NCI-H82 treated with DMSO at 0.1 percent for 48 hours (cell line): ENCODE results near the gene KRI1.
"Not testable (repeated sequence)": the region's sequence is repeated elsewhere in the genome, so short reads cannot be mapped to it uniquely, and the experiment has no call there.

ENCODE experiments used
- DNase-seq: peaks from one replicate; lab custom pipeline; 2025; ENCODE audit not compliant: unreplicated experiment; lab: John Stamatoyannopoulos, UW

The KRI1 gene

GRCh38 chr19:10575011-10575716 is 9.4 kb upstream of the KRI1 start:
- no peak for DNase-seq

- no peak for DNase-seq
Measured at GRCh38 chr19:10574462-10574861, 8.7 kb upstream of the KRI1 start.

- DNase-seq, result not testable (repeated sequence)
Measured at GRCh38 chr19:10573793-10574192, 8.0 kb upstream of the KRI1 start.

GRCh38 chr19:10568826-10569651 is 3.2 kb upstream of the KRI1 start, which contains the start of gene CDKN2D:
Gene CDKN2D, minus strand, starts transcription at chr19:10568979. Its CDS starts 326 bp downstream, at chr19:10568653.
- peak; percentile 94 for DNase-seq

- DNase-seq, result no peak
Measured at GRCh38 chr19:10568062-10568825, 2.4 kb upstream of the KRI1 start.

GRCh38 chr19:10567656-10568055 is 1.8 kb upstream of the KRI1 start:
- no peak for DNase-seq

DNA sequence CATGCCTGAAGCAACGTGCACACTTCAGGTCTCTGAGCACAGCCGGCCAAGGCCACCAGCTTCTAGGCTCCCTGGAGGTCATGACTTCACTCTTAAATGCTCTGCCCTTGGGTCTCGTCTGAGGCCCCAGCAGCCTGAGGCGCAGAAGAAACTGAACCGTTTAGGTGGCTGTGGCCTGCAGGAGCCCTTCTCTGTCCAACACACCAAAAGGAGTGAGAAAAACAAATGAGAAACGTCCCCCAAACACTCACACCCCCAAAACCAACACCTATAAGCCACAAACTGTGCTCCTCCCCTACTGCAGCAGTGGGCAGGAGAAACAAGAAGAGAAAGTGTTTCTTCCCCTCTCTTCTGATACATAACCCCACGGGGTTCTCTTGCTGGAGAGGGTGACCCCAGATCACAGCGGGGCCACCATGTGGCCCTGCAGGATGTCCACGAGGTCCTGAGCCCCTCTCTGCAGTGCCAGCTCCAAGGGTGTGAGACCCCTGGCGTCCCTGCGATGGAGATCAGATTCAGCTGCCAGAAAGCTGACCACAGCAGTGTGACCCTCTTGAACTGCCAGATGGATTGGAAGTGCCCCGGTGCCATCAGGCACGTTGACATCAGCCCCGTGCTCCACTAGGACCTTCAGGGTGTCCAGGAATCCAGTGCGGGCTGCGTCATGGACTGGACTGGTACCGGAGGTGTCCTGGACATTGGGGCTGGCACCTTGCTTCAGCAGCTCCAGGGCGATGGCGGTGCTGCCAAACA is 1.0 kb upstream of the KRI1 start:
- DNase-seq, result no peak

DNA sequence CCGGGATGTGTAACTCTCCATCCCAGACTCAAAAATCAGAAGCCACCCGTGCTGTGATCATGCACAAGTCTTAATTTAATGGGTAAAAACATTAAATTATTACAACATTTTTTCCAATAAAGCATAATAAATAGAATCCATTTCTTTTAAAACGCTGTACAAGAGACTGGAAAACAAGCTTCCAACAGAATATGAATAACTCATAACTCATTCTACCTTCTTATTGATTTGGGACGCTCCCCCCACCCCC is 523 bp upstream of the KRI1 start:
- no peak for DNase-seq

DNA sequence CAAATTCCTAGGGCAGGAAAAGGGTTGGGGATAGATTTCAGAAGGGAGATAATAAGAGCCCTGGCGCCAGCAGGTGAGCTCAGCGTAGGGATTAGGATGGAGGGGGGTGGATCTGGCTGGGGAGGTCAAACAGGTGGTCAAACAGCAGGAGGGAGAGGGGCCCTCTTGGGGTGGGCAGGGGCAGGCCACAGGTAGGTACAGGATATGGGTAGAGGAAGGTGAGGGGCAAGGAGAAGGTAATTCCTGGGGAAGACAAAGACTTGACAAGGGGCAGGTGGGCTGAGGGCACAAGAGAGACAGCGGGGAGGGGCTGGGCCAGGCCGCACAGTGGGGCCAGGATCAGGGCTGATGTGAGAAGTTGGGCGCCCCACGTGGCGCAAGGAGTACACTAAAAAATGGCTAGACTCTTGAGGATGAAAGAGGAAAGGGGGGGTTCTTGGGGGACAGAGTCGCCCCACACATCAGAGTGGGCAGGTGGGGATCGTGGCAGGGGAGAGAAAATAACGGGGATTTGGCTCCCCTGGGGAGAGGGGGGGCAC is 713 bp downstream of the KRI1 start:
- no peak for DNase-seq

DNA sequence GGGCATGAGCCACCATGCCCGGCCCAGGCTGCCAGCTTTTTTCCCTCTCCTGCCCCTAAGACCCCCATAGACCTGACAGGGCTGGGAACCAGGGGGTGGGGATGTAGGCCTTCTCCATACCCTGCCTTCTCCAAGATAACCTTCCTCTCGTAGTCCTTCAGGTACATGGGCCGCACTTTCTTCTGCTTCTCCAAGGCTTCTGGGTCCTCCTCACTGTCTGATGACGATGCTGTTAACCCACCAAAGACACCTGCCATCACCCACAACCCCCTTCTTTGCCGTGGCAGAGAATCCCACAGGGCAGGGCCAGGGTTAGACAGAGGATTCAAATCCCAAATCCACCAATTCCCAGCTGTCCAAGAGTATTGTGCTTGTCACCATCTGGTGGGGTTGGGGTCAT is 3.2 kb downstream of the KRI1 start:
- DNase-seq, result no peak

- no peak for DNase-seq
Measured at GRCh38 chr19:10560154-10560553, 5.7 kb downstream of the KRI1 start.

- no peak for DNase-seq
Measured at GRCh38 chr19:10557603-10558197, 8.1 kb downstream of the KRI1 start.

DNA sequence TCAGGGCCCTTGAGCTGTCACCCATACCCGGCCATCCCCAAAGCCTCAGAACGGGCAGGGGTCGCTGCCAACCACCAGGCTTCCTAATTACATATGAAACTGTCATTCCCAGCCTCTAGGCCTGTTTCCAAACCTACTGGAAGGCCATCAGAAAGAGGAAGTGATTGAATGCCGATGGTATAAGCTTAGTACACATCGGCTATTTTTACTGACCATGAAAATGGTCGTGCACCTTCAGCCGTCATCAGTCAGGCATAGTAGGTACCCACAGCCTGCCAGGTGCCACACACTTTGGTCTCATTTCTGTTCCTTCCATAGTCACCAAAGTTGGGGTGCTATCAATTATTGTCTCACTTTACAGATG is 10.2 kb downstream of the KRI1 start:
- DNase-seq, result no peak

DNA sequence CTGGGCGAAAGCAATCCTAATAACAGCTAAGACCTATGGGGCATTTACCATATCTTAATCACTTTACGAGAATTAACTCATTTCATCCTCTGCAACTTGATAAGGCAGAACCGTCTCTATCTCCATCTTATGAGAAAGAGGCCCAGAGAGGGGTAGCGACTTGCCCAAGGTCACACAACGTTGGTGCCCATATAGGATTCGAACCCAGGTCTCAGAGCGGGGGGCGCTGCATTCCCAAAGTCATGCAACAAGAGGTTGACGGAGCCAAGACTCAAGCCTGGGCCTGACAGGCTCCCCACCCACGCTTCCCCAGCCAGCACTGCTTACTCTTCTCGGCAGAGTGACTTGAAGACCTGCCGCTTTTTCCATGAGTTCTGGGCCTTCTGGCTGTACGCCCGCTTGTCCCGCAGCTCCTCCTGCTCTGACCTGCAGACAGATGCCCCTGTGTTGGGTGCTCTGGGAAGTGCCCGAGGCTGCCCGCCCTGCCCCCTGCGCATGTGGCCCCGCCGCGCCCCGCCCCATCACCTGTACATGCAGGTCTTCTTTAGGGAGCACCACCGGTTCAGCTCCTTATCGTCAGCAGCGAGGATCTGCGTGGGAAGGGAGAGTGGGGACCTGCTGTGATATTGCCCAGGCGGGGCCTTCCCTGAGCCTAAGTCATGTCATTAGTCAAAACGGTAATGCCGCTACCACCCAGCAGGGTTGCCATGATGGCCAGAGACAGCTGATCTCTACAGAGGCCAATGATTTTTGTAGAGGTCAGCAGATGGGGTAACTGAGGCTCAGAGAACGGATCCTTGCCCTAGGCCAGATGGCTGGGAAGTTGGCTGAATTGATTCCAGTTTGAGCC is 10.8 kb downstream of the KRI1 start:
- no peak for DNase-seq

- DNase-seq, result no peak
Measured at GRCh38 chr19:10553943-10554381, 11.8 kb downstream of the KRI1 start.

DNA sequence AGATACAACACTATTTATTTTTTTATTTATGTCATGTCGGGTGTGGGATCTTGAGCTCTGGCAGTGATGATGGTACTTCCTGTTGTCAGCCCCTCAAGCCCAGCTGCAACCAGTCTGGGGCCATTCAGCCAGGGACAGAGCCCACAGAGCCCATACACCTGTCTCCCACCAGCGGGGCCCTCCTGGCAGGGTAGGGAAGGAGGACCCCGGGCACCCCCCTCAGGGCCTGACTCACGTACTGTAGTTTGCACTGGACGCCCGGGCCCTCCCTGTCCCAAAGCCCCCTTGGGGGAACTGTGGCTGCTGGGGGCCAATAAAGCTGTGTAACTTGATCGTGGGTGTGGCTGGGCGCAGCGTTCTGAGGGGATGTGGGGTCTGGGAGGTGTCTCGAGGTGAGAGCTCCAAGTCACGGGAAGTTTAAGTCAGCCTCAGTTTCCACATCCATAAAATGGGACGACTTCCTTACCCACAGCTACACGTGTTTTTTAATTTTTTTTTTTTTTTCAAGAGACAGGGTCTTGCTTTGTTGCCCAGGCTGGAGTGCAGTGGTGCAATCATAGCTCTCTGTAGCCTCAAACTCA is 12.6 kb downstream of the KRI1 start:
- DNase-seq, result no peak

DNA sequence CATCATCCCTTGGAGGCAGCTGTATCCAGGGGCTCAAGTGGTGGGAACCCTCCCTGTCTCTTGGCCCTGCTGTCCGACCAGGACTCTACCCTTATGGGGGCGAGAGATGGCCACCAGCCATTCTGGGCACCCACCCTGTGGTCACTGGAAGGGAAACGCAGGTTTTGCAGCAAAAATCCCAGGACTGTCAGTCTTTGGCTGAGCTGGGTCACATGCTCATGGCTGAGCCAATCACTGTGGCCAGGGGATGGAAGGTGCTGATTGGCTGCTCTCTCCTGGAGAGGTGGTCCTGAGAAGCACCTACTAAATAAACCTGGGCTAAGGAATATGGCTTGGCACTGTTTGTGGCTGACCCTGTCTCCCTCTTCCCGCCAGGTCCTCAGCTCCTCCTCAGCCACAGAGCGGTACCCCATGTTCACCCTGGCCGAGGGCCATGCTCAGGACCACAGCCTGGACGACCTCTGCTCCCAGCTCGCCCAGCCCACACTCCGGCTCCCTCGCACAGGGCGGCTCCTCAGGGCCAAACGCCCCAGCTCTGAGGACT is 13.2 kb downstream of the KRI1 start:
- no peak for DNase-seq

DNA sequence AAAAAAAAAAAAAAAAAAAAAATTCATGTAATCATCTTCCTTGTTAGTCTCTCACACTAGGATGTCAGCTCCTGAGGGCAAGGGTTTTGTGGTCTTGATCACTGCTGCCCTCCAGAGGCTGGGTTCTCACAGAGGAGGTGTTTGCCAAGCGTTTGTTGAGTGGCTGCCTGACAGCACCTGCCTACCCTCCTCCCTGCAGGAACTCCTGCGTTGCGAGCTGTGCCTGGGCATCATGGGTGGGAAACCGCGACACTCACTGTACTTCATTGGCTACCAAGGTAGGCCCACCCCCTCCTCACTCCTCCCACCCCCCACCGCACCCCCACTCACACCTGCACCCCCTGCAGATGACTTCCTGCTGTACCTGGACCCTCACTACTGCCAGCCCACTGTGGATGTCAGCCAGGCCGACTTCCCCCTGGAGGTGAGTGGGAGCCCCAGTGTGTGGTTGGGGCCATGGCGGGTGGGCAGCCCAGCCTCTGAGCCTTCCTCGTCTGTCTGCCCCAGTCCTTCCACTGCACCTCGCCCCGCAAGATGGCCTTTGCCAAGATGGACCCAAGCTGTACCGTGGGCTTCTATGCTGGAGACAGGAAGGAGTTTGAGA is 14.0 kb downstream of the KRI1 start:
- DNase-seq, result no peak

DNA sequence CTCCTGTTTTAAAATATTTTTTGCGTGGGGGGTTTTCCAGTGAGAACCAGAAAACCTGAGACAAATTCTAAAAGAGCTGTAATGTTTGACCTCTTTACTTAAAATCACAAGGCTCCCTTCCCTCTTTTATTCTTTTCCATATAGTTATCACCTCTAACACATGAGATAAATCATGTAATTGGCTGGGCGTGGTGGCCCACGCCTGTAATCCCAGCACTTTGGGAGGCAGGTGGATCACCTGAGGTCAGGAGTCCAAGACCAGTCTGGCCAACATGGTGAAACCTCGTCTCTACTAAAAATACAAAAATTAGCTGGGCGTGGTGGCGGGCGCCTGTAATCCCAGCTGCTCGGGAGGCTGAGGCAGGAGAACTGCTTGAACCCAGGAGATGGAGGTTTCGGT is 14.8 kb downstream of the KRI1 start:
- not testable (repeated sequence) for DNase-seq
